Gastroesophageal sphincter (tissue), 4 donors: Measurements from ENCODE around the gene BTC. TPM values are rescaled to one million over a fixed set of nuclear protein-coding genes. Genes with fewer than 3 reads are reported as not detected.

Source experiments
- total RNA-seq, 4 donors: library from RNA; depleted of rRNA; stranded (reverse); fragments of >200 nt; gene quantifications; one replicate each; pipeline ENCODE4 v1.1.0, GENCODE V29; 2016

Gene BTC
- total RNA-seq, 4 donors from 2014 or later: 40.1 to 77.3 (median 62.5) TPM

Other genes with a start within 250 kb of the BTC start
- 10 to 100 TPM; 17.7 to 24.1 (median 21.4) TPM for gene PARM1, start 138.6 kb upstream of the BTC start, total RNA-seq